Common myeloid progenitor, CD34-positive (primary cell): ENCODE measurements around the gene DIP2A.
"Not testable (repeated sequence)": the region's sequence is repeated elsewhere in the genome, so short reads cannot be mapped to it uniquely, and the experiment has no call there.

Experiments
- CTCF ChIA-PET: fragments of 350-600 bp; sonication (Branson Sonifier 250); formaldehyde crosslinking; loops from one replicate; lab custom pipeline; 2021; ENCODE audit warnings: antibody characterized with exemption; lab: Charles Lee
- POLR2A ChIA-PET: fragments of 350-600 bp; sonication (Branson Sonifier 250); formaldehyde crosslinking; loops from one replicate; lab custom pipeline; 2021; ENCODE audit warnings: antibody characterized with exemption; lab: Charles Lee
- DNase-seq, 3 donors: peaks; one replicate each; pipeline versions ENCODE4 v3.0.0 to v3.0.0-alpha.2; 2013
- H3K27ac ChIP-seq, 2 experiments: 1 replicate in 1 of 2; 2 replicates in 1 of 2; pipeline ENCODE4 v1.7.0; 2013; ENCODE audit warnings: inconsistent platforms in 2 of 2, low read length in 2 of 2, mild to moderate bottlenecking in 2 of 2, low read depth in 1 of 2, moderate library complexity in 1 of 2; ENCODE audit not compliant: severe bottlenecking in 2 of 2, insufficient read depth in 1 of 2, poor library complexity in 1 of 2
- H3K27me3 ChIP-seq, 5 experiments: replicated peaks in 2 of 5; 1 replicate in 3 of 5; 2 replicates in 2 of 5; pipeline versions ENCODE4 v1.6.1 to v1.7.0; 2013; ENCODE audit warnings: low read length in 4 of 5, mild to moderate bottlenecking in 2 of 5, moderate library complexity in 2 of 5, inconsistent platforms in 1 of 5; ENCODE audit not compliant: insufficient read depth in 5 of 5, control insufficient read depth in 4 of 5
- H3K36me3 ChIP-seq, 4 experiments: 1 replicate in 2 of 4; 2 replicates in 2 of 4; pipeline versions ENCODE4 v1.6.1 to v1.7.0; 2013; ENCODE audit warnings: low read length in 3 of 4, control low read depth in 1 of 4, mild to moderate bottlenecking in 1 of 4; ENCODE audit not compliant: control insufficient read depth in 4 of 4, insufficient read depth in 4 of 4
- H3K4me1 ChIP-seq, 4 experiments: 1 replicate in 3 of 4; 2 replicates in 1 of 4; pipeline versions ENCODE4 v1.6.1 to v1.7.1; 2013; ENCODE audit warnings: low read length in 3 of 4, mild to moderate bottlenecking in 3 of 4, control low read depth in 1 of 4, inconsistent platforms in 1 of 4, moderate library complexity in 1 of 4; ENCODE audit not compliant: control insufficient read depth in 4 of 4, insufficient read depth in 4 of 4; ENCODE audit errors: control extremely low read depth in 1 of 4
- H3K4me3 ChIP-seq, 7 experiments: 1 replicate in 4 of 7; 2 replicates in 3 of 7; pipeline versions ENCODE4 v1.5.1 to v1.7.0; 2013; ENCODE audit warnings: mild to moderate bottlenecking in 7 of 7, low read length in 6 of 7, moderate library complexity in 6 of 7, inconsistent platforms in 2 of 7, low read depth in 2 of 7, control low read depth in 1 of 7; ENCODE audit not compliant: insufficient read depth in 4 of 7, control insufficient read depth in 1 of 7; ENCODE audit errors: extremely low read depth in 1 of 7
- H3K9me3 ChIP-seq, 5 experiments: 1 replicate in 4 of 5; 2 replicates in 1 of 5; pipeline versions ENCODE4 v1.6.1 to v1.7.1; 2013; ENCODE audit warnings: low read length in 4 of 5, mild to moderate bottlenecking in 2 of 5, inconsistent platforms in 1 of 5, low read depth in 1 of 5, moderate library complexity in 1 of 5; ENCODE audit not compliant: control insufficient read depth in 4 of 5, insufficient read depth in 2 of 5; ENCODE audit errors: control extremely low read depth in 1 of 5
- WGBS: methylation state at CpG from one replicate; pipeline ENCODE4 v1.1.5; 2013; ENCODE audit not compliant: insufficient coverage; 5-methylcytosine and 5-hydroxymethylcytosine counted together

DIP2A gene

DNA sequence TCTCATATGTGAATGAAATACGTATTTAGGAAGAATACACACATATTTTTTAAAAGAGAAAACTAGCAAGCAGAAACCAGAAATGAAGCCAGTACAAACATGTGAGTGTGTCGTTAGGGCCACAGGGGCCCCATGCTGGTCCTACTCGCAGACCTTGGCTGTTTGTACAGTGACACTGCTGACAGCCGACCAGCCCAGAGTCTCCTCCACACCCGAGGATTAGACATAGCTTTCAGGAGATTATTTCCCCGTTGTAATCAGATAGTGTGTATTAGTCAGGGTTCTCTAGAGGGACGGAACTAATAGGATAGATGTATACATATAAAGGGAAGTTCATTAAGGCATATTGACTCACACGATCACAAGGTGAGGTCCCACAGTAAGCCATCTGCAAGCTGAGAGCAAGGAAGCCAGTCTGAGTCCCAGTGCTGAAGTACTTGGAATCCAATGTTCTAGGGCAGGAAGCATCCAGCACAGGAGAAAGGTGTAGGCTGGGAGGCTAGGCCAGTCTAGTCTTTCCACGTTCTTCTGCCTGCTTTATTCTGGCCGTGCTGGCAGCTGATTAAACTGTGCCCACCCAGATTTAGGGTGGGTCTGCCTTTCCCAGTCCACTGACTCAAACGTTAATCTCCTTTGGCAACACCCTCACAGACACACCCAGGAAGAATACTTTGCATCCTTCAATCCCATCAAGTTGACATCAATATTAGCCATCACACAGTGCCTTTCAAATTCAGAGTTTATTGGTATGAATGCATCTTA is 51.2 kb downstream of the DIP2A start:
- WGBS = 85% methylated on average over 8 of the region's 11 CpGs
- DNase-seq = no peak
- CTCF ChIA-PET = interaction anchor here (1.2 to 1.5 kb wide), 3 partner anchors 10 to 21 kb away, joined by 3 to 4 read pairs (median 3); no protein-coding TSS in a partner anchor
- no peak overlapping the region for H3K4me3 ChIP-seq
- POLR2A ChIA-PET = interaction anchor here (0.6 kb wide), 1 partner anchor 17 kb away, joined by 4 read pairs; no protein-coding TSS in a partner anchor
- peaks cover 25 to 53% (median 36%) of the 10 kb centered on the region in 4 experiments for H3K36me3 ChIP-seq
- no peak overlapping the region for H3K27ac ChIP-seq
- H3K4me1 ChIP-seq = peaks cover 0 to 3% (median 1%) of the 10 kb centered on the region in 4 experiments
- H3K27me3 ChIP-seq = no peaks in the 10 kb centered on the region
- no peaks in the 10 kb centered on the region for H3K9me3 ChIP-seq

DNA sequence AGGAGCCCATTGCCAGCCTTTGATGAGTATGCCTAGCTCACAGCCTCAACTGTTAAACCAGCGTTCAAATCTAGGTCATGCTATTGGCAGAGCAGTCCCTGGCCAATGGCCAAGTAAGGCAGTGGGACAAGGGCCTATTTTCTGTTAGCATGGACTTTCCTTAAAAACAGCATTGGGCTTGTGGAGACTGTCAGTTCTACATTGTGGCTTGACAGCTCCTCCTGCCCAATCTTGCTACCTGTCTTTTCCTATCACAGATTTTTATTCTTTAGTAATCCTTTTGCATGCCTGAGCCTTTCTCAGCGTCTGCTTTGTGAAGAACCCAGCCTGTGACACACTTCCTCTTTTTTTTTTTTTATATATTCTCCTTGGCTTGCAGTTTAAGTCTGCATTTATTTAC is 56.4 kb downstream of the DIP2A start:
- no peak overlapping the region for H3K4me3 ChIP-seq
- H3K36me3 ChIP-seq = peaks cover 19 to 46% (median 29%) of the 10 kb centered on the region in 4 experiments
- H3K27me3 ChIP-seq = no peaks in the 10 kb centered on the region
- ChIA-PET CTCF (interaction anchor here (1.1 to 1.7 kb wide), 3 partner anchors 10 to 125 kb away, joined by 3 to 4 read pairs (median 3); no protein-coding TSS in a partner anchor), POLR2A (interaction anchor here (0.6 kb wide), 1 partner anchor 10 kb away, joined by 3 read pairs; no protein-coding TSS in a partner anchor)
- no peak overlapping the region for H3K27ac ChIP-seq
- 17% methylated on average over 1 of the region's 2 CpGs for WGBS
- H3K4me1 ChIP-seq = peaks cover 0 to 10% (median 4%) of the 10 kb centered on the region in 4 experiments
- H3K9me3 ChIP-seq = no peaks in the 10 kb centered on the region
- DNase-seq = peak; percentile 49 to 79 (median 71)

DNA sequence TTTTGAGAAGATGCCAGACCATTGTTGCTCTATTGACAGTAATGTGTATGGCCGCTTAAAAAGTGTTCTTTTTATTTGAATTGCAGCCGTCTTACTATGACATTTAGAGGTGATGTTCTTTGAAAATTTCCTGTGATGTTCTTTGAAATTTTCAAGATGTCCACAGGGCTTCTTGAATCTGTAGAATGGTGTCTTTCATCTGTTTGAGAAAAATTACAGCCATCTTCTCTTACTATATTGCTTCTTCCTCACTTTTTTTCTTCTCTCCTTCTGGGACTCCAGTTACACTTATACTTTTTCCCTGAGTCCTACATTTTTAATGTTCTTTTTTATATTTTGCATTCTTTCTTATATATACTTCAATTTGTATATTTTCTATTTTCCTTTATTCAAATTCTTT is 57.4 kb downstream of the DIP2A start:
- no peak overlapping the region for H3K4me3 ChIP-seq
- peaks cover 0 to 10% (median 4%) of the 10 kb centered on the region in 4 experiments for H3K4me1 ChIP-seq
- no peaks in the 10 kb centered on the region for H3K9me3 ChIP-seq
- CTCF ChIA-PET = interaction anchor here (0.6 to 1.7 kb wide), 3 partner anchors 13 to 124 kb away, joined by 3 to 4 read pairs (median 3); no protein-coding TSS in a partner anchor
- H3K36me3 ChIP-seq = peaks cover 17 to 38% (median 27%) of the 10 kb centered on the region in 4 experiments
- POLR2A ChIA-PET = no interaction called here
- H3K27me3 ChIP-seq = no peaks in the 10 kb centered on the region
- WGBS = 100% methylated on average over 1 of the region's 2 CpGs
- no peak for DNase-seq
- no peak overlapping the region for H3K27ac ChIP-seq

DNA sequence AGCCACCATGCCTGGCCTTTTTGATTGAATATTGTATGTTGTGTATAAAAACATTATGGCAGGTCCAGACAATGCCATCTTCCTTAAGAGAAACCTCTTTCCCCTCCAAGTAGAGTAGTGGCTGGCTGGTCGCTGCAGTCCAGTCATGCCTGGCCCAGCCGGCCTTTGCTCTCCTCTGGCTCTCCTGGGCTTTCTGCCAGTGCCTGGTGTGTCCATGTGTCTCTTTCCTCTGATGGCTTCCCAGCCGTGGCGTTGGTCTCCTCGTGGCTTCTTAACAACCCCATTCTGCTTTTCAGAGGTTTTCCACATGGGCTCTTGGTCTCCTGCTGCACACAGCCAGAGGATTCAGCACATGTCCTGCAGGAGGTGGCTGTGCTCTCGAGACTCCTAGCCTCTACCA is 58.7 kb downstream of the DIP2A start:
- ChIA-PET POLR2A (no interaction called here), CTCF (interaction anchor here (1.1 kb wide), 2 partner anchors 17 to 46 kb away, joined by 3 read pairs; no protein-coding TSS in a partner anchor)
- peaks cover 0 to 10% (median 4%) of the 10 kb centered on the region in 4 experiments for H3K4me1 ChIP-seq
- H3K4me3 ChIP-seq = no peak overlapping the region
- H3K9me3 ChIP-seq = no peaks in the 10 kb centered on the region
- no peak for DNase-seq
- H3K36me3 ChIP-seq = peaks cover 6 to 26% (median 14%) of the 10 kb centered on the region in 4 experiments
- WGBS = 86% methylated on average over 6 of the region's 6 CpGs
- no peaks in the 10 kb centered on the region for H3K27me3 ChIP-seq
- H3K27ac ChIP-seq = no peak overlapping the region

DNA sequence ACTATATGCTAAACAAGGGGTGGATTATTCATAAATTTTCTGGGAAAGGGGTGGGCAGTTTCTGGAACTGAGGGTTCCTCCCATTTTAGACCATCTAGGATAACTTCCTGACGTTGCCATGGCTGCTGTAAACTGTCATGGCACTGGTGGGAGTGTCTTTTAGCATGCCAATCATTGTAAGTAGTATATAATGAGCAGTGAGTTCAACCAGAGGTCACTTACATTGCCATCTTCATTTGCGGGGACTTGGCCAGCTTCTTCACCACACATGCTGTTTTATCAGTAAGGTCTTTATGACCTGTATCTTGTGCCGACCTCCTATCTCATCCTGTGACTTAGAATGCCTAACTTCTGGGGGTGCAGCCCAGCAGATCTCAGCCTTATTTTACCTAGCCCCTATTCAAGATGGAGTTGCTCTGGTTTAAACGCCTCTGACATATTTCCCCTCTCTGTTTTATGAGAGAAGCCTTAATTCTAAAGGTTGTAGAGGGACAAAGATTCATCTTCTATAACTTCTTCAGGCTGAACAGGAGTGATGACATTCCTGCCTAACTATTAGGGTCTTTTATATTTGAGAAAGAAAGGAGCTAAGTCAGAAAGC is 60.4 kb downstream of the DIP2A start:
- H3K4me1 ChIP-seq = peaks cover 0 to 10% (median 4%) of the 10 kb centered on the region in 4 experiments
- WGBS = 78% methylated on average over 2 of the region's 4 CpGs
- no peaks in the 10 kb centered on the region for H3K9me3 ChIP-seq
- DNase-seq = peak in 1 of 3 donors; percentile 34
- H3K4me3 ChIP-seq = no peak overlapping the region
- H3K36me3 ChIP-seq = peaks cover 9 to 25% (median 16%) of the 10 kb centered on the region in 4 experiments
- POLR2A ChIA-PET = interaction anchor here (0.6 kb wide), 1 partner anchor 29 kb away, joined by 3 read pairs; no protein-coding TSS in a partner anchor
- H3K27me3 ChIP-seq = no peaks in the 10 kb centered on the region
- CTCF ChIA-PET = interaction anchor here (0.6 to 2.0 kb wide), 3 partner anchors 9 to 16 kb away, joined by 3 to 4 read pairs (median 3); no protein-coding TSS in a partner anchor
- no peak overlapping the region for H3K27ac ChIP-seq

DNA sequence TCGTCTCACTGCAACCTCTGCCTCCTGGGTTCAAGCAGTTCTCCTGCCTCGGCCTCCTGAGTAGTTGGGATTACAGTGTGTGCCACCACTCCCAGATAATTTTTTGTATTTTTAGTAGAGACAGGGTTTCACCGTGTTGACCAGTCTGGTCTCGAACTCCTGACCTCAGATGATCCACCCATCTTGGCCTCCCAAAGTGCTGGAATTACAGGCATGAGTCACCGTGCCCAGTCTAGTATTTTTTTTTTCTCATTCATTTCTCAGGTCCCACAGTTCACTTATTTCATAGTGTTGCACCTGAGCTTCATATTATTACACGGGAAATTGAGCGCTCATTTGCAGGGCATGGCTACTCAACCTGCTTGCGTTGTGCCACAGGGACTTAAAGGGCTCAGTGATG is 68.7 kb downstream of the DIP2A start:
- H3K9me3 ChIP-seq, H3K27ac ChIP-seq, DNase-seq, POLR2A ChIA-PET, H3K27me3 ChIP-seq, H3K4me3 ChIP-seq: not testable (repeated sequence)
- CTCF ChIA-PET = interaction anchor here (0.9 kb wide), 1 partner anchor 27 kb away, joined by 4 read pairs; no protein-coding TSS in a partner anchor
- 95% methylated on average over 8 of the region's 8 CpGs for WGBS
- Histone ChIP-seq H3K36me3 (peaks cover 7 to 31% (median 20%) of the 10 kb centered on the region in 4 experiments), H3K4me1 (peaks cover 4 to 11% (median 8%) of the 10 kb centered on the region in 4 experiments)
